HEK293 (cell line): Measurements from ENCODE around the gene GPS1.
A peak's percentile ranks its signal among the peaks of the same experiment; 100 is the strongest.

Experiments used
- GLIS2 ChIP-seq: fragments of 450-650 bp; formaldehyde crosslinking; IDR thresholded peaks from 2 replicates; pipeline ENCODE4 v1.5.1; 2016; ENCODE audit warnings: missing biosample characterization, missing genetic modification characterization
- HOXC10 ChIP-seq: sonication (generic); formaldehyde crosslinking; IDR thresholded peaks from 2 replicates; pipeline ENCODE4 v1.8.1; 2023; ENCODE audit warnings: mild to moderate bottlenecking, missing genetic modification reagents
- SP3 ChIP-seq: fragments of 450-650 bp; formaldehyde crosslinking; IDR thresholded peaks from 2 replicates; pipeline ENCODE4 v1.5.1; 2016; ENCODE audit warnings: missing biosample characterization, missing genetic modification characterization
- YY2 ChIP-seq: fragments of 450-650 bp; formaldehyde crosslinking; IDR thresholded peaks from 2 replicates; pipeline ENCODE4 v1.5.1; 2016; ENCODE audit warnings: missing biosample characterization, missing genetic modification characterization
- ZBTB21 ChIP-seq: fragments of 450-650 bp; formaldehyde crosslinking; IDR thresholded peaks from 2 replicates; pipeline ENCODE4 v1.5.1; 2017; ENCODE audit warnings: missing biosample characterization, missing genetic modification characterization
- ZBTB8A ChIP-seq: fragments of 450-650 bp; formaldehyde crosslinking; IDR thresholded peaks from 2 replicates; pipeline ENCODE4 v1.5.1; 2016; ENCODE audit warnings: missing biosample characterization, missing genetic modification characterization
- ZFP37 ChIP-seq: fragments of 450-650 bp; formaldehyde crosslinking; IDR thresholded peaks from 2 replicates; pipeline ENCODE4 v1.5.1; 2016; ENCODE audit warnings: missing biosample characterization, missing genetic modification characterization
- ZIC2 ChIP-seq: fragments of 450-650 bp; formaldehyde crosslinking; IDR thresholded peaks from 2 replicates; pipeline ENCODE4 v1.5.1; 2016; ENCODE audit warnings: missing biosample characterization, missing genetic modification characterization
- ZNF114 ChIP-seq: fragments of 450-650 bp; formaldehyde crosslinking; IDR thresholded peaks from 2 replicates; pipeline ENCODE4 v1.5.0; 2017; ENCODE audit warnings: missing biosample characterization, missing genetic modification characterization
- ZNF121 ChIP-seq: fragments of 450-650 bp; formaldehyde crosslinking; IDR thresholded peaks from 2 replicates; pipeline ENCODE4 v1.5.1; 2016; ENCODE audit warnings: missing biosample characterization, missing genetic modification characterization
- ZNF311 ChIP-seq: fragments of 450-650 bp; formaldehyde crosslinking; IDR thresholded peaks from 2 replicates; pipeline ENCODE4 v1.5.1; 2017; ENCODE audit warnings: missing biosample characterization, missing genetic modification characterization, borderline replicate concordance
- ZNF335 ChIP-seq: fragments of 450-650 bp; formaldehyde crosslinking; conservative IDR thresholded peaks from 2 replicates; pipeline ENCODE4 v1.5.1; 2016; ENCODE audit warnings: missing biosample characterization, missing genetic modification characterization
- ZNF350 ChIP-seq: fragments of 450-650 bp; formaldehyde crosslinking; IDR thresholded peaks from 2 replicates; pipeline ENCODE4 v1.5.0; 2017; ENCODE audit warnings: missing biosample characterization, mild to moderate bottlenecking, missing genetic modification characterization
- ZNF37A ChIP-seq: fragments of 450-650 bp; IDR thresholded peaks from 2 replicates; pipeline ENCODE4 v1.5.1; 2018; ENCODE audit warnings: missing biosample characterization, missing genetic modification characterization
- ZNF416 ChIP-seq: fragments of 450-650 bp; formaldehyde crosslinking; IDR thresholded peaks from 2 replicates; pipeline ENCODE4 v1.5.1; 2016; ENCODE audit warnings: missing biosample characterization, missing genetic modification characterization
- ZNF510 ChIP-seq: fragments of 450-650 bp; formaldehyde crosslinking; IDR thresholded peaks from 2 replicates; pipeline ENCODE4 v1.5.1; 2018; ENCODE audit warnings: mild to moderate bottlenecking, missing genetic modification characterization, missing biosample characterization; ENCODE audit not compliant: insufficient replicate concordance
- ZNF548 ChIP-seq: fragments of 450-650 bp; formaldehyde crosslinking; IDR thresholded peaks from 2 replicates; pipeline ENCODE4 v1.5.1; 2016; ENCODE audit warnings: missing biosample characterization, missing genetic modification characterization
- ZNF561 ChIP-seq: fragments of 450-650 bp; IDR thresholded peaks from 2 replicates; pipeline ENCODE4 v1.5.1; 2018; ENCODE audit warnings: missing biosample characterization, missing genetic modification characterization, borderline replicate concordance
- ZNF623 ChIP-seq: fragments of 450-650 bp; formaldehyde crosslinking; IDR thresholded peaks from 2 replicates; pipeline ENCODE4 v1.5.1; 2016; ENCODE audit warnings: missing biosample characterization, missing genetic modification characterization
- ZNF629 ChIP-seq: fragments of 450-650 bp; formaldehyde crosslinking; IDR thresholded peaks from 2 replicates; pipeline ENCODE4 v1.5.1; 2017; ENCODE audit warnings: missing biosample characterization, missing genetic modification characterization
- ZNF76 ChIP-seq: fragments of 450-650 bp; formaldehyde crosslinking; IDR thresholded peaks from 2 replicates; pipeline ENCODE4; 2016; ENCODE audit warnings: low read depth, missing biosample characterization, missing genetic modification characterization, borderline replicate concordance
- ZNF791 ChIP-seq: fragments of 450-650 bp; formaldehyde crosslinking; IDR thresholded peaks from 2 replicates; pipeline ENCODE4 v1.5.1; 2016; ENCODE audit warnings: missing biosample characterization, missing genetic modification characterization
- ZSCAN23 ChIP-seq: fragments of 450-650 bp; formaldehyde crosslinking; IDR thresholded peaks from 2 replicates; pipeline ENCODE4 v1.5.1; 2016; ENCODE audit warnings: missing biosample characterization, missing genetic modification characterization
- ZSCAN30 ChIP-seq: fragments of 450-650 bp; IDR thresholded peaks from 2 replicates; pipeline ENCODE4 v1.5.1; 2018; ENCODE audit warnings: missing biosample characterization, mild to moderate bottlenecking, missing genetic modification characterization, moderate library complexity
- TF ChIP-seq, protein P1 (sequence below): fragments of 450-650 bp; formaldehyde crosslinking; IDR thresholded peaks from 2 replicates; pipeline ENCODE4 v1.5.1; 2016; ENCODE audit warnings: missing biosample characterization, missing genetic modification characterization, borderline replicate concordance
- TF ChIP-seq, protein P2 (sequence below): fragments of 450-650 bp; IDR thresholded peaks from 2 replicates; pipeline ENCODE4 v1.5.1; 2018; ENCODE audit warnings: missing biosample characterization, missing genetic modification characterization
- TF ChIP-seq, protein P3 (sequence below): sonication (generic); formaldehyde crosslinking; IDR thresholded peaks from 2 replicates; pipeline ENCODE4 v1.8.1; 2022; ENCODE audit warnings: mild to moderate bottlenecking, moderate library complexity, missing genetic modification reagents
- TF ChIP-seq, protein P4 (sequence below): fragments of 450-650 bp; formaldehyde crosslinking; IDR thresholded peaks from 2 replicates; pipeline ENCODE4 v1.5.1; 2016; ENCODE audit warnings: missing biosample characterization, missing genetic modification characterization
- TF ChIP-seq, protein P5 (sequence below): fragments of 450-650 bp; formaldehyde crosslinking; IDR thresholded peaks from 2 replicates; pipeline ENCODE4 v1.5.1; 2016; ENCODE audit warnings: missing biosample characterization, missing genetic modification characterization

The GPS1 gene

DNA sequence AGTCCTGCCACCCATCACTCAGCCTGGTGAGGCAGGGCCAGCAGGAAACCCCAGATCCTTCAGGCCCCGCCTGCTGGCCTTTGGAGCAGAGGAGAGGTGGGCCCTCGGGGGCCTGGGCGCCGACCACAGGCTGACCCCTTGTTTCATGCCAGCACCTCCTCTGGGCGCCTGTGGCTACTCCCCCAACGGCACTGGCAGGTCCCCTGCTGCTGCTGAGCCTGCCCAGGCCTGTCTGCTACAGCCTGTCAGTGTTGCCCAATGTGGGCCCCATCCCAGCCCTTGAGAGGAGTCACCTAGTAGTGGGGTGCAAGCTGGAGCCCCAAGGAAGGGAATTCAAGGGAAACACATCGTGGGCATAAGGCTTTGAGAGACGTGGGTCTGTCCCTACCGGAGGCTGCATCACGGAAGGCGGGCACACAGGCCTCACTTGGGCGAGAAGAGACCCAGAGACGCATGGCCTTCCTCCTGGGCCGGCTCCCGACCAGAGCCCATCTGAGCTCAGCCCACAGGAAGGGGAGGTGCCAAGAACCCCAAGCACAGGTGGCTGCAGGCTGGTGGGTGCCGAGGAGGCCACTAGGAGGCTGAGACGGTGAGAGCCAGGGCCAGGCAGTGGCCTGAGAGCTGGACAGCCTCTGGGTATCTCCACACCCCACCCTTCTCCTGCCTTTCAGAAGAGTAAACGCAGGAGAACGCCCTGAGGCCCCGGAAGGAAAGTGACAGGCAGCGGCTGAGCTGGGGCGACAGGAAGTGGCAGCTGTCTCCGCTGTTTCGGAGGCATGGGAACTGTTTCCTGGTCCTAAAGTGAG lies 54.4 kb downstream of the GPS1 start (continued):
- TF ChIP-seq ZNF350 (tag by site-specific recombination) (no peak), ZBTB21 (tag by site-specific recombination) (no peak), ZNF629 (tag by site-specific recombination) (peak; percentile 14; the same call in 1 of the 2 replicates), ZSCAN23 (tag by site-specific recombination) (no peak), ZNF121 (tag by site-specific recombination) (no peak), ZNF335 (peak; percentile 65), ZFP37 (no peak), ZBTB8A (tag by site-specific recombination) (peak; percentile 97), GLIS2 (peak; percentile 64; the same call in 1 of the 2 replicates), ZNF311 (tag by site-specific recombination) (no peak), ZSCAN30 (tag by site-specific recombination) (no peak), ZNF623 (no peak), ZNF561 (tag by site-specific recombination) (no peak), HOXC10 (CRISPR knock-in tag) (no peak), ZNF76 (no peak), ZNF37A (no peak), ZNF114 (tag by site-specific recombination) (no peak), SP3 (tag by site-specific recombination) (peak; percentile 56), ZNF416 (tag by site-specific recombination) (no peak), ZIC2 (tag by site-specific recombination) (peak; percentile 83), ZNF548 (no peak), ZNF791 (tag by site-specific recombination) (no peak), ZNF510 (no peak), YY2 (tag by site-specific recombination) (no peak)
- TF ChIP-seq, protein P1, sequence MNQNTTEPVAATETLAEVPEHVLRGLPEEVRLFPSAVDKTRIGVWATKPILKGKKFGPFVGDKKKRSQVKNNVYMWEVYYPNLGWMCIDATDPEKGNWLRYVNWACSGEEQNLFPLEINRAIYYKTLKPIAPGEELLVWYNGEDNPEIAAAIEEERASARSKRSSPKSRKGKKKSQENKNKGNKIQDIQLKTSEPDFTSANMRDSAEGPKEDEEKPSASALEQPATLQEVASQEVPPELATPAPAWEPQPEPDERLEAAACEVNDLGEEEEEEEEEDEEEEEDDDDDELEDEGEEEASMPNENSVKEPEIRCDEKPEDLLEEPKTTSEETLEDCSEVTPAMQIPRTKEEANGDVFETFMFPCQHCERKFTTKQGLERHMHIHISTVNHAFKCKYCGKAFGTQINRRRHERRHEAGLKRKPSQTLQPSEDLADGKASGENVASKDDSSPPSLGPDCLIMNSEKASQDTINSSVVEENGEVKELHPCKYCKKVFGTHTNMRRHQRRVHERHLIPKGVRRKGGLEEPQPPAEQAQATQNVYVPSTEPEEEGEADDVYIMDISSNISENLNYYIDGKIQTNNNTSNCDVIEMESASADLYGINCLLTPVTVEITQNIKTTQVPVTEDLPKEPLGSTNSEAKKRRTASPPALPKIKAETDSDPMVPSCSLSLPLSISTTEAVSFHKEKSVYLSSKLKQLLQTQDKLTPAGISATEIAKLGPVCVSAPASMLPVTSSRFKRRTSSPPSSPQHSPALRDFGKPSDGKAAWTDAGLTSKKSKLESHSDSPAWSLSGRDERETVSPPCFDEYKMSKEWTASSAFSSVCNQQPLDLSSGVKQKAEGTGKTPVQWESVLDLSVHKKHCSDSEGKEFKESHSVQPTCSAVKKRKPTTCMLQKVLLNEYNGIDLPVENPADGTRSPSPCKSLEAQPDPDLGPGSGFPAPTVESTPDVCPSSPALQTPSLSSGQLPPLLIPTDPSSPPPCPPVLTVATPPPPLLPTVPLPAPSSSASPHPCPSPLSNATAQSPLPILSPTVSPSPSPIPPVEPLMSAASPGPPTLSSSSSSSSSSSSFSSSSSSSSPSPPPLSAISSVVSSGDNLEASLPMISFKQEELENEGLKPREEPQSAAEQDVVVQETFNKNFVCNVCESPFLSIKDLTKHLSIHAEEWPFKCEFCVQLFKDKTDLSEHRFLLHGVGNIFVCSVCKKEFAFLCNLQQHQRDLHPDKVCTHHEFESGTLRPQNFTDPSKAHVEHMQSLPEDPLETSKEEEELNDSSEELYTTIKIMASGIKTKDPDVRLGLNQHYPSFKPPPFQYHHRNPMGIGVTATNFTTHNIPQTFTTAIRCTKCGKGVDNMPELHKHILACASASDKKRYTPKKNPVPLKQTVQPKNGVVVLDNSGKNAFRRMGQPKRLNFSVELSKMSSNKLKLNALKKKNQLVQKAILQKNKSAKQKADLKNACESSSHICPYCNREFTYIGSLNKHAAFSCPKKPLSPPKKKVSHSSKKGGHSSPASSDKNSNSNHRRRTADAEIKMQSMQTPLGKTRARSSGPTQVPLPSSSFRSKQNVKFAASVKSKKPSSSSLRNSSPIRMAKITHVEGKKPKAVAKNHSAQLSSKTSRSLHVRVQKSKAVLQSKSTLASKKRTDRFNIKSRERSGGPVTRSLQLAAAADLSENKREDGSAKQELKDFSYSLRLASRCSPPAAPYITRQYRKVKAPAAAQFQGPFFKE (tag by site-specific recombination), result no peak
- TF ChIP-seq, protein P2, sequence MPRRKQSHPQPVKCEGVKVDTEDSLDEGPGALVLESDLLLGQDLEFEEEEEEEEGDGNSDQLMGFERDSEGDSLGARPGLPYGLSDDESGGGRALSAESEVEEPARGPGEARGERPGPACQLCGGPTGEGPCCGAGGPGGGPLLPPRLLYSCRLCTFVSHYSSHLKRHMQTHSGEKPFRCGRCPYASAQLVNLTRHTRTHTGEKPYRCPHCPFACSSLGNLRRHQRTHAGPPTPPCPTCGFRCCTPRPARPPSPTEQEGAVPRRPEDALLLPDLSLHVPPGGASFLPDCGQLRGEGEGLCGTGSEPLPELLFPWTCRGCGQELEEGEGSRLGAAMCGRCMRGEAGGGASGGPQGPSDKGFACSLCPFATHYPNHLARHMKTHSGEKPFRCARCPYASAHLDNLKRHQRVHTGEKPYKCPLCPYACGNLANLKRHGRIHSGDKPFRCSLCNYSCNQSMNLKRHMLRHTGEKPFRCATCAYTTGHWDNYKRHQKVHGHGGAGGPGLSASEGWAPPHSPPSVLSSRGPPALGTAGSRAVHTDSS (tag by site-specific recombination), result 0 out of 2 replicates have a peak, but pooled peaks have one; percentile 21
- TF ChIP-seq, protein P3, sequence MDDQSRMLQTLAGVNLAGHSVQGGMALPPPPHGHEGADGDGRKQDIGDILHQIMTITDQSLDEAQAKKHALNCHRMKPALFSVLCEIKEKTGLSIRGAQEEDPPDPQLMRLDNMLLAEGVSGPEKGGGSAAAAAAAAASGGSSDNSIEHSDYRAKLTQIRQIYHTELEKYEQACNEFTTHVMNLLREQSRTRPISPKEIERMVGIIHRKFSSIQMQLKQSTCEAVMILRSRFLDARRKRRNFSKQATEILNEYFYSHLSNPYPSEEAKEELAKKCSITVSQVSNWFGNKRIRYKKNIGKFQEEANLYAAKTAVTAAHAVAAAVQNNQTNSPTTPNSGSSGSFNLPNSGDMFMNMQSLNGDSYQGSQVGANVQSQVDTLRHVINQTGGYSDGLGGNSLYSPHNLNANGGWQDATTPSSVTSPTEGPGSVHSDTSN (CRISPR knock-in tag), result 0 out of 2 replicates have a peak, but pooled peaks have one; percentile 52
- TF ChIP-seq, protein P4, sequence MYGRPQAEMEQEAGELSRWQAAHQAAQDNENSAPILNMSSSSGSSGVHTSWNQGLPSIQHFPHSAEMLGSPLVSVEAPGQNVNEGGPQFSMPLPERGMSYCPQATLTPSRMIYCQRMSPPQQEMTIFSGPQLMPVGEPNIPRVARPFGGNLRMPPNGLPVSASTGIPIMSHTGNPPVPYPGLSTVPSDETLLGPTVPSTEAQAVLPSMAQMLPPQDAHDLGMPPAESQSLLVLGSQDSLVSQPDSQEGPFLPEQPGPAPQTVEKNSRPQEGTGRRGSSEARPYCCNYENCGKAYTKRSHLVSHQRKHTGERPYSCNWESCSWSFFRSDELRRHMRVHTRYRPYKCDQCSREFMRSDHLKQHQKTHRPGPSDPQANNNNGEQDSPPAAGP (tag by site-specific recombination), result no peak; the same call in 1 of the 2 replicates
- TF ChIP-seq, protein P5, sequence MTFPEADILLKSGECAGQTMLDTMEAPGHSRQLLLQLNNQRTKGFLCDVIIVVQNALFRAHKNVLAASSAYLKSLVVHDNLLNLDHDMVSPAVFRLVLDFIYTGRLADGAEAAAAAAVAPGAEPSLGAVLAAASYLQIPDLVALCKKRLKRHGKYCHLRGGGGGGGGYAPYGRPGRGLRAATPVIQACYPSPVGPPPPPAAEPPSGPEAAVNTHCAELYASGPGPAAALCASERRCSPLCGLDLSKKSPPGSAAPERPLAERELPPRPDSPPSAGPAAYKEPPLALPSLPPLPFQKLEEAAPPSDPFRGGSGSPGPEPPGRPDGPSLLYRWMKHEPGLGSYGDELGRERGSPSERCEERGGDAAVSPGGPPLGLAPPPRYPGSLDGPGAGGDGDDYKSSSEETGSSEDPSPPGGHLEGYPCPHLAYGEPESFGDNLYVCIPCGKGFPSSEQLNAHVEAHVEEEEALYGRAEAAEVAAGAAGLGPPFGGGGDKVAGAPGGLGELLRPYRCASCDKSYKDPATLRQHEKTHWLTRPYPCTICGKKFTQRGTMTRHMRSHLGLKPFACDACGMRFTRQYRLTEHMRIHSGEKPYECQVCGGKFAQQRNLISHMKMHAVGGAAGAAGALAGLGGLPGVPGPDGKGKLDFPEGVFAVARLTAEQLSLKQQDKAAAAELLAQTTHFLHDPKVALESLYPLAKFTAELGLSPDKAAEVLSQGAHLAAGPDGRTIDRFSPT (tag by site-specific recombination), result 0 out of 2 replicates have a peak, but pooled peaks have one; percentile 29
